Left ventricle myocardium superior (tissue), 1 donor: ENCODE data around the gene GARNL3. TPM values are rescaled to one million over a fixed set of nuclear protein-coding genes. Genes with fewer than 3 reads are reported as not detected.

Experiments
- ATAC-seq: fragments of 200-7000 bp; cut with Tn5 transposase; one replicate; pipeline ENCODE4 v1.9.1; 2020; ENCODE audit warnings: mild to moderate bottlenecking, moderate library complexity
- DNase-seq: peaks from one replicate; pipeline ENCODE4 v3.0.0-alpha.2; 2020
- intact Hi-C: fragments of 100-400 bp; cut with micrococcal nuclease; formaldehyde crosslinking; loops from one replicate; pipeline ENCODE4 v1.11.0; 2022
- total RNA-seq: library from RNA; stranded (reverse); fragmentation: NEBNext Ultra II Directional; extraction: Animal tissue kit (Norgen Biotek cat#: 25700); gene quantifications from one replicate; pipeline ENCODE4 v1.2.1, GENCODE V29; 2021
- donor health status: DM: no; HTN: yes; CAD: no; lungs with severe emphysema.

GARNL3 gene
- total RNA-seq, 1 donor from 2014 or later = 17.3 TPM

DNA sequence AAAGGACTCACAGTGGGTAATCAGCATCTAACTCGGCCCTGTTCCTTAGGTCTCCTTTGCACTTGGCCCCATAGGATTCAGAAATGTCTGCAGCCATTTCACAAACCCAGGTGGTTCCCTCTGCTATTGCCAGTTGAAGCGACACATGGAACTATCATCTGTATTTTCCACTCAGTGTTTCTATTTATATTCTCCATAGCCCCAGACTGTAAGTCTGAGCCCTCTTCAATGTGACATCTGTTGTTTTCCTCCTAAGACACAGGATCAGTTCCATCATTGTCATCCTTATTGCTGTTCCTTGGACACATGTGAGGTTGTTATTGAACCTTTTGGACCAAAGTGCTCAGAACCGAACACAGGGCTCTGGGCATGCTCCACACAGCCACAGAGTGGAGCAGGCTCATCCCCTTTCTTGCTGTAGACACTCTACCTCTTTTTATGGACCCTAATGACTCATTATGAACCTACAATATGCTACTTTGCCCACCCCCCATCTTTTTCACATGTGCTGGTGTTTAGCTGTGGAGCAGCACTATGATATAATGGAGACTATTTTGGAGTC lies 36.4 kb downstream of the GARNL3 start:
- ATAC-seq (peak; percentile 87), DNase-seq (no peak)
- intact Hi-C loops = no loop called here

DNA sequence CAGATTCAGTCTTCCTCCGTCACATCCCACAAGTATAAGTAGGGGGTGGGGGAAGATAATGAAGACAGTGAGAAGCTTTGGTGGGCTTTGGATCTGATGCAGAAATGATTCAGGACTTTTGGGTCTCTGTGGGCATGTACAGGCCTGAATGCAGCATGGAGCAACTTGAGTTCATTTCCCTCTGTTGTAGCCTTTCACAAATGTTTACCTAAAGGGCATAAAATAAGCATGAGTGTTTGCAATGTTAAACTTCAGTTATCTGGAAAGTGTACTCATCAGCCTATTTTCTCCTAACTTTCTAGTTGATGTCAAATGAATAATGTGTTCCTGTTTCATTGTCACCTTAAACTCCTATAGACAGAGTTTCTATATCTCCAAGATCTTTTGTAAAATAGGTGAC lies 39.3 kb downstream of the GARNL3 start:
- intact Hi-C loops = no loop called here
- no peak for ATAC-seq
- DNase-seq = no peak

DNA sequence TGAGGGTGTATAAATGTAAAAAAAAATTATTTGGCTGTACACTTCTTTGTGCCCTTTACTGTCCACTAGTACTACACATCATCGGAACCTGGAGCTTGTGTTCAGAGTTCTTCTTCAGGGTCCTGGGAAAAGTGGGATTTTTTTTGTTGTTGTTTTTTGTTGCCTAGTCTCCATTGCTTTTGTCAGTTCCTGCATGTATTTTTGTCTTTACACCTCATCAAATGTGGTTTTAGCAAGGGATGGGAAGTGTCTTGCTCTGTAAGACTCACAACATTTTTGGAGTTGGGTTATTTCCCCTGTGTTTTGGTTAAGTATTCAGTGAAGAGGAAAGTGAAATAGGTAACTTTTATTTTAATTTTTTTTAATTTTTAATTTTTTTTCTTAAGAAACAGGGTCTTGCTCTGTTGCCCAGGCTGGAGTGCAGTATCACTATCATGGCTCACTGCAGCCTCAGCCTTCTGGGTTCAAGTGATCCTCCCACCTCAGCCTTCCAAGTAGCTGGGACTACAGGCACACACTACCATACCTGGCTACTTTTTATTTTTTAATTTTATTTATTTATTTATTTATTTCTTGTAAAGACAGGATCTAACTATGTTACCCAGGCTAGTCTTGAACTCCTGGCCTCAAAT lies 40.7 kb downstream of the GARNL3 start:
- intact Hi-C loops = no loop called here
- ATAC-seq (no peak), DNase-seq (no peak)

DNA sequence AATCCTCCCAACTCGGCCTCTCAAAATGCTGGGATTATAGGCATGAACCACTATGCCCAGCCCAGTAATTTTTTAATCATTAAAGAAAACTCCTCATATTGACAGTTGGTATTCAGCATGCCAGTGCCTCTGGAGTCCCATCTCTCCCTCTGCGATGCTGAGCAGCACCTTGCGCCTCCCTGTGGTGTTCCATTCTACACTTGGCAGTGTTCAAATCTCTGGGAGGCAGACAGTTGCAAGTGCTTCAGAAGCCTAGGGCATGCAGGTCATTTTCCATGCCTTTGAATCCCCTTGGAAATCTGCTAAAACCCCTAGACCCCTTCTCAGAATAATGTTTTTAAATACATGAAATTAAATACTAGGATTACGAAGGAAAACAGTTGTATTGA lies 41.3 kb downstream of the GARNL3 start:
- DNase-seq (no peak), ATAC-seq (no peak)
- intact Hi-C loops = no loop called here

DNA sequence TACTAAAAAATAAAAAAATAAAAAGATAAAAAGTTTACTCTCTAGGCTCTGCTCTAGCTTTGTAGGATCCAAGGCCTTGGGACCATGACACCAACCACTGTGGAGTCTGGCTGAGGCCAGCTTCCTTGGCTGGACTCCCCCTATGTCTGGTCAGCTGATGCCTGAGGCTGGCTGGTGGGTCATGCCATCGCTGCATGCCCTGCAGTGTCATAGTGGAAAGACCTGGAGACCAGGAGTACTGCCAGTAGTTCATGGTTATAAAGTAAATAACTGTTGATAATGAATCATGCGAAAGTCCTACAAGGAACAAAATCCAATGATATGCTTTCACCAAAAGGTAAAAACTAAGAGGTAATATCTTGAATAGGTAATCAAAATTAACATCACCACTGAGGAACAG lies 43.2 kb downstream of the GARNL3 start:
- peak; percentile 78 for ATAC-seq
- peak; percentile 61 for DNase-seq
- intact Hi-C loops = no loop called here

DNA sequence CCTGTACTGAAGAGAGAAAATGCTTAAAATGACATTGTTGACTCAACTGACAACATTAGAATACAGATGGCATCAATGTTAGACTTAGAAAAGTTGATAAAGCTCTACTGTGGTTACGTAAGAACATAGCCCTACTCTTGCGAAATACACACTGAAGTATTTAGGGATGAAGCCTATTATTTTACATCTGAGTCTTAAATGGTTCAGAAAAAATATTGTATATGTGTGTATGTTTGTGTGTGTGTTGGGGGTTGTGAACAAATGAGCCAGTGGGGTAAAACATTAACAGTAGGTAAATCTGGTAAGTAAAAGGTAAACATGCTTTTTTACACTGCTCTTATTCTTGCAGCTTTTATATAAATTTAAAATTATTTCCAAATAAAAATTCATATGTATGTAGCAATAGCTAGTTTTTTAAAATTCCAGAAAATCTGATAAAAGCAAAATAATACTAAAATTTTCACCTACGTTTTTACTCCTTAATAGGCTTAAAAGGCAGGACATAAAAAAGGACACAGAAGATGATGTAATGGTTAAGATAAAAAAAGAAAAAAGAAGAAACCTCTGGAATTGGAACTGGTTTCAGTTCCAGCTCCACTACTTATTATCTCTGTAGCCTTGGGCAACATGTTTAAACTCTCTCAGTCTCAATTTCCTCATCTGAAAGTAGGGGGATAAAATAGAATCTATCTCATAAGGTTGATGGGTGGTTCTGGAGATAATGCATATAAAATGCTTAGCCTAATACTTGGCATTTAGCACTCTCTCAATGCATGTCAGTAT lies 44.3 kb downstream of the GARNL3 start:
- ATAC-seq = peak; percentile 56
- intact Hi-C loops = no loop called here
- no peak for DNase-seq

DNA sequence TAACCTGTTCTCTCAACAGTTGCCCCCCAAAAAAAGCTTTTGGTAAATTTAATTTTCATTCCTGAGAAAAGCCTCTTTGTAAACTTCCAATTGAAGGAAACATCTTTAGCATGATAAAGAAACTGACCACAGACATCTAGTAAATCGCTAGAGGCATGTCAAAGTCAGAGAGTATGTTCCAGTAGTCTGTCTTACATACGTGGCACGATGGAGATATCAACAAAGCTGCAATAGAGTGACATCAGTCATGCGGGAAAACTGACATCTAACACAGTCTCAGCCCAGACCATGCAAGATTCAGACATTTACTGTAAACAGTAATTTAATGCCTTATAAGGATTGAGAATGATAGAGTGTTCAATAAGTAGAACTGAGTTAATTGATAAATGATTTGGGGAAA lies 45.1 kb downstream of the GARNL3 start:
- intact Hi-C loops = no loop called here
- DNase-seq (no peak), ATAC-seq (no peak)

DNA sequence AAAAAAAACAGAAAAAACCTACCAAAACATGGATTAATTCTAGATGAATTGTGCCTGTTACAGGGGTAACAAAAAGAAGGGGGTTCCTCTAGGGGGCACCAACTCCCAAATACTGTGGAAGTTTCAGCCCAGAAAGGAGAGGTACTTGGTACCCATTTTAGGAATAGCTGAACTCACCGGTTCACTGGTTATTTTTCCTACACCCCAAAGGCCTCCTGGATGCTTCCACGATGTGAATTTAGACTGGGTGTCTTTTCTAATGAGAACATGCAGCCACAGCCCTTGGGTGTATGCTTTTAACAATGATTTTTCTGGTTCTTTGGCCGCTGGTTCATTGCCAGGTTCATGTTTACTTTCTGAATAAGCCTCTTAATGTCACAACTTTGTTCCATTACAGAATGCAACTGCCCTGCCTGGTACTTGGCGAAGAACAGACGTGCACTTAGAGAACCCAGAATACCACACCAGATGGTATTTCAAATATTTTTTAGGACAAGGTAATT lies 46.7 kb downstream of the GARNL3 start:
- peak; percentile 47 for ATAC-seq
- DNase-seq = no peak

DNA sequence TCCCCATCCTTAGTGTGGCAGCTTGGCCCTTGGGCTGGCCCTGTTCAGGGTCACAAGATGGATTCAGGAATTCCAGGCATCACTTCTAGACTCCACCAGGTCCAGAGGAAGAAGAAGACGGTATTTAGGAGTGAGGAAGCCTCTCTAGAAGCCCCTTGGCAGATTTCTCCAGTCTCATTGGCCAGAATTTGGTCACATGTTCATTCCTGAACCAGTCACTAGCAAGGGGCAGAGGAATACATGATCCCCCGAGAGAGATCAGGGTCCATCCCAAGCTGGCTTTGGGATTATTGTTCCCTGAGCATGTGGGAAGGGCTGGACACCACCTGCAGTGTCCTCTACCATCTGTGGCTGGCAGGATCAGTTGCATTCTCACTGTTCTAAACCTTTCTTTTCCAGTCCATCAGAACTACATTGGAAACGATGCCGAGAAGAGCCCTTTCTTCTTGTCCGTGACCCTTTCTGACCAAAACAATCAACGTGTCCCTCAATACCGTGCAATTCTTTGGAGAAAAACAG lies 48.5 kb downstream of the GARNL3 start:
- DNase-seq (no peak), ATAC-seq (no peak)
- intact Hi-C loops = no loop called here

More for the DNA sequence above, 46.7 kb downstream of the GARNL3 start:
- intact Hi-C loops = no loop called here

DNA sequence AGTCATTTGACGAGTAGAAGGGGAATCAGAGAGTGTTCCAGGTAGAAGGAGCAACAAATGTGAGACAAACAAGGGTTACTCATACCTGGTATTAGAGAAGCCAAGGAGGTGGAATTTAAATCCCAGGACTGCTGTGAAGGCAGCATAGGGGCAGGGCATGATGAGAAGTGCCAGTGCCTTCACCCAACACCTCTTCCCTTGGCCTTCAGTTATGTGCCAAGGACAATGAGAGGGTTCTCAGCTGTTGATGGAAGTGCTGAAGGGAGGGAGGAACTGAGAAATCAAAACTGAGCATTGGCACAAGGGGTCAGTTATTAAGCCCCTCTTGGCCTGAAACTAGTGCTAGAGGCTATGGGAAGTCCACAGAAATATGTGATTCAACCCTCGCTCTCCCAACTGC lies 50.3 kb downstream of the GARNL3 start:
- intact Hi-C loops = no loop called here
- ATAC-seq (peak; percentile 69), DNase-seq (no peak)

DNA sequence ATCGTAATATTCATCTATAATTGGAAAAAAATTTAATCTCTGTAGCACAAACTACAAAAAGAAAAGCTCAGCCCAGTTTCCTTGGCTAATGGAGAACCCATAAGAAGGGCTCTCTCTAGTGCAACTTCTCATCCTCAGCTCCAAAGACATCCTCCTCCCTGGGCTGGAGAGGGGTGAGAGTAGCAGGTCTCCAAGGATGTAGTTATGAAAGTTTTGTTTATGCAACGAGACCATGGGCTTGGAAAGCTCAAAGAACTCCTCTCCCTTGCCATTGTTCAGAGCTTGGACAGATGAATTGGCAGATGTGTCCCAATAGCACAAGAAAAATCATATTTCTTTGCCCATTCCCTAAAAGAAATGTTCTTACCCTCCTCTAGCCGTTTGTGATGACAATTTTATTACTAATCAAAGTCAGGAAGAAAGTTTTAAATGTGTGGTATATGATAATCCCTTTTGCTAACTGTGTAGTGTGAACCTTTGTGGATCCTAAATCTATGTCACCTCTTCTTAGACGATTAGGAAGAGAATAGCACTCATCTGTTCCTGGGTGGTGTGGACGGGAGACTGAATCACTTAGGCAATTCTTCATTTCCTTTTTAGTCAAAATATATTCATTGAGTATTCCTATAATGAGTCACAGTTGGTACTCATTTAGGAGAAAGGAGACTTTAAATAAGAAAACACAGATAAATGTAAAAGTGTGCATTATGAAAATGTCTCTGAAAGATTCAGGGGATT lies 52.2 kb downstream of the GARNL3 start:
- ATAC-seq (no peak), DNase-seq (no peak)
- intact Hi-C loops = no loop called here

DNA sequence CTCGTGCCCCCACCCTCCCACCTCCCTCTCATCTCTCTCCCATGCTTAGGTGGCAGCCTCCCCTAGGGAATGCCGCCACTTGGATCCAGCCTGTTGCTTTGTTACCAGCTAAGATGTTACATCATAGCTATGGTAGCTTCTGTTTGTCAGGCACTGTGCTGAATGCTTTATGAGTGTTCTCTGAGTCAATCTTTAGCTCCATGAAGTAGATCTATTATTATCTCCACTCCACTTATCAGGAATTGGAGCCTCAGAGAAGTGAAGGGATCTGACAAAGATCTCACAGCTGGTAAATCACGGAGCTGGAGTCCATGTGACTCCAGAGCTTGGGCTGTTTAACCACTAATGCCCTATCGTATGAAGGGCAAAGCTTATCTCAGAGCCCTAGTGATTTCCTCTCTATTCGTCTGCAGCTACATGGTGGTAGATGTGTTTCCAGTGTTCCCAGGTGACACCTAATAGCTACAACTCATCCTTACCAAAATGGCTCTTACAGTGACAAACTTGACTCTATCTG lies 54.1 kb downstream of the GARNL3 start:
- intact Hi-C loops = no loop called here
- DNase-seq = peak; percentile 49
- peak; percentile 78 for ATAC-seq

DNA sequence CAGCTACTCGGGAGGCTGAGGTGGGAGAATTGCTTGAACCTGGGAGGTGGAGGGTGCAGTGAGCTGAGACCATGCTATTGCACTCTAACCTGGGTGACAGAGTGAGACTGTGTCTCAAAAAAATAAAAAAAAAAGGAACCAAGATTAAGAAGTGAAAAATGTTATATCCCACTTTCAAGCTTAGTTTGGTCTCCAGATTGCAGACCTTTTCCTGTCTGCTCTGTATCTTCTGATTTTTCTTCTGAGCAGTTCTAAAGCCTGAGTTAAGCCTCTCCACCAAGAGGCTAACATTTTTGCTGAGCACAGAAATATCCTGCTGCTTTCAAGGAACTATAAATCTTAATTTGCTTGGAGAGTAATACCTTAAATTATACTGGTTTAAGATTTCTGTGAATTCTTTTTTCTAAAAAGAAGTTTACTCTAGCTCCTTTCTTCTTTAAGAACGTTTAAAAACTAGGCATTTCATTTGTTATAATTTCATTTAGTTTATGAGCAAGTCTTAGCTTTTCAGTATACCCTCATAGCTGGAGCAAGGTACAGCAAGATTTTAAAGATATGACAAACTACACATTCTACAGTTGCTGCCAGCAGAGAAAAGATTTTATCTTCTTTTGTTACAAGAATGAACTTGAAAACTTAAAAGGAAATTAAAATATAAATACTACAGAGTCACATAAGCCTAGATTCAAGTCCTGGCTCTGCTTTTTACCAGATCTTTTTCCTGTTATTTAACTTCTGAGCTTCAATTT lies 55.0 kb downstream of the GARNL3 start:
- intact Hi-C loops = no loop called here
- ATAC-seq = no peak
- no peak for DNase-seq

DNA sequence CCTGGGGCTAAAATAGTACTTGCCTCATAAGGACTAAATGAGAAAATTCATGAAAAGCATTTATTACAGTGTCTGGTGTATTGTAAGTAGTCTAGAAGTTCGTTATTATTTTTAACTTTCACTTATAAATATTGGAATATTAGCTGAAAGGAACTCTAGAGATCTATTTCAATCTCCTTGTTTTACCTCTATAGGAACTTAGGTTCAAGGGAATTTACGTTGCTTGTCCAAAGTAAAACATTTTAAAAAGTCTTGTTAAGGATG lies 55.5 kb downstream of the GARNL3 start:
- ATAC-seq (no peak), DNase-seq (no peak)
- intact Hi-C loops = no loop called here

DNA sequence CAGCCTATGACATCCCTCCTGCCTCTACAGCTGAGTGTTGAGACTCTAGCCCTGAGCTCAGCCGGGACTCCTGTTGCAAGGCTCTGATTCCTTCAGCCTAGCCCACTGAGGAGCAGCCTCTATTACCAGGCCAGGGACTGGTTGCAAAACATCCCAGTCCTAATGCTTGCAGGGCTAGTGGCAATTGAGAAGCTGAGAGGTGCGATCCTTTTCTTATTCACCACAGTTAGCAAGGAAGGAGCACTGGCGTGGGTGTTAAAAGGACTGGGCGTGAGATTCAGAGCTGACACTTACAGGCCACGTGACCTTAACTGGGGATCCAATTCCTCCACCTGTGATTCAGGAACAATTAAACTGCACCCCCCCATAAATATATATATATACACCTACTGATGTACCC lies 58.8 kb downstream of the GARNL3 start:
- ATAC-seq = no peak
- intact Hi-C loops = no loop called here
- no peak for DNase-seq

DNA sequence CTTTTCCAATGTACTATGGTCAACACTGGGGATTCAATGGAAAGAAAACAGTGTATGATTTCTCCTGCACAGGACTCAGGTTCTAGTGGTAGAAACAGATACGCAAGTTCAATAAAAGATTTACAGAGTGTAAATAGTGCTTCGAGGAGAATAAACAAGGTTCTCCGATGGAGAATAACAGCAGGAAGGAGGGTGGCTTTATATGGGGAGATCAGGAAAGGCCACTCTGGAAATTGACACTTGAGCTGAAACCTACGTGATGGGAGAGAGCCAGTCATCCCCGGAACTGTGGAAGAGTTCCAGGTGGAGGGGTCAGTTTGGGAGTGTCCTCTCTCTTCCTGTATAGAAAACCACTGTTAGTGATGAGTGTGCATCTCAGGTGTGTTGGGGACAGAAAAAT lies 65.9 kb downstream of the GARNL3 start:
- intact Hi-C loops = no loop called here
- DNase-seq (no peak), ATAC-seq (no peak)

DNA sequence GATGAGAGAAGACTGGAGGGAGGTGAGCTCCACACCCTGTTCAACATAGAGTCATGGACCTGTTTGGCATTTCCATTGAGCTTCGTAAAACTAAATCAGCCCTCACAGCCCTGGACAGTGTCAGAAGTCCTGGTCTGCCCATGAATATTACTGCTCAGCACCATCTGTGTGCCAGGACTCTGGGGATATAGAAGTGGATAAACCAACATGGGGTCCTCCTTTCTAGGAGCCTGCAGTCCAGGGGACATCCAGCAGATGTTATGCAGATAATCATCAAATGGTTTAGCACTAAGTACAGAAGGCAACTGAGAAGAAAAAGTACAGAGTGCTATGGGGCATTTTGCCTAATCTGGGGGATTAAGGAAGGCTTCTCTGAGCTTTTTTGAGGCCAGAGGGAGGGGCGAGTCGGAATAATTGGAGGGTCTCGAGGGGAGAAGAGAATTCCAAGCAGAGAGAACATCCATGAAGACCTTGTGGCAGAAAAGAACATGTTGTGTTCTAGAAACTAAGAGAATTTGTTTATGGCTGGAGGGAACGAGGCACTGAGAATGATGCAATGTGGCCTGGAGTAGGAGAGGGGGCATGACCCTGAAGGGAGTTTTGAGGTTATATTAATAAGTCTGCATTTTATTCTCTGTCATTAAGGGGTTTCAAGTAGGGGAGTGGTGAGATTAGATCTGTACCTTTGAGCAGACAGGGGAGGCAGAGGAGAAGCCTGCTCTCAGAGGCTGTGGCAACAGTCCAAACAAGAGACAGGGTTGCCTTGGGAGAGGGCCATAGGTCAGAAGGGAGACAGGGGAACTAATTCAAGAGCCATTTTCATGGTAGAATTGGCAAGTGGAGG lies 68.9 kb downstream of the GARNL3 start:
- intact Hi-C loops = no loop called here
- ATAC-seq = peak; percentile 48

DNA sequence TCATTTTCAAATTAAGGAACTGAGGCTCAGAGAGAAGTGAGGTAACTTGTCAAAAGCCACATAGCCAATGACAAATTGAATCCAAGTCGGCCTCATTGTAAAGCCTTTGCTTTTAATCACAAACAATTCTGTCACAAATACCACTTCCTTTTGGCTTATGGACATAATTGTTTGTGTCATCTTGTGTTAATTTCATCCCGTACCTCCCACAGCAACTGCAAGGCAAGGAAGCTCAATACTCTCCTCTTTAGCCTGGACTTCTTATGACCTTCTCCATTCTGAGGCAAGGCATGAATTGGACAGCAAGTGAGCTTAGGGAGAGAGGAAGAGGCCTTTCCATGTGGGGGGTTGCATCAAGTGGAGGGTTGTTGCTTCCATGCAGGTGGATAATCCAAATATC lies 70.2 kb downstream of the GARNL3 start:
- DNase-seq = no peak
- no peak for ATAC-seq
- intact Hi-C loops = no loop called here

More for the DNA sequence above, 68.9 kb downstream of the GARNL3 start:
- DNase-seq = no peak
